Body of pancreas (tissue), 4 donors: ENCODE results near the gene HOXB9.

ENCODE experiments used
- POLR2A ChIP-seq, 3 donors: fragments of 450-650 bp; IDR thresholded peaks; one replicate each; pipeline ENCODE4 v1.6.1; 2016; ENCODE audit warnings: antibody characterized with exemption in 3 of 3, mild to moderate bottlenecking in 2 of 3
- TF ChIP-seq, protein P1 (sequence below), 7 experiments: fragments of 450-650 bp in 4 of 7; fragments of 200-600 bp in 3 of 7; sonication (generic) in 3 of 7; IDR thresholded peaks; one replicate each; pipeline ENCODE4 v1.5.1; 2016 to 2019; ENCODE audit warnings: antibody characterized with exemption in 7 of 7

DNA sequence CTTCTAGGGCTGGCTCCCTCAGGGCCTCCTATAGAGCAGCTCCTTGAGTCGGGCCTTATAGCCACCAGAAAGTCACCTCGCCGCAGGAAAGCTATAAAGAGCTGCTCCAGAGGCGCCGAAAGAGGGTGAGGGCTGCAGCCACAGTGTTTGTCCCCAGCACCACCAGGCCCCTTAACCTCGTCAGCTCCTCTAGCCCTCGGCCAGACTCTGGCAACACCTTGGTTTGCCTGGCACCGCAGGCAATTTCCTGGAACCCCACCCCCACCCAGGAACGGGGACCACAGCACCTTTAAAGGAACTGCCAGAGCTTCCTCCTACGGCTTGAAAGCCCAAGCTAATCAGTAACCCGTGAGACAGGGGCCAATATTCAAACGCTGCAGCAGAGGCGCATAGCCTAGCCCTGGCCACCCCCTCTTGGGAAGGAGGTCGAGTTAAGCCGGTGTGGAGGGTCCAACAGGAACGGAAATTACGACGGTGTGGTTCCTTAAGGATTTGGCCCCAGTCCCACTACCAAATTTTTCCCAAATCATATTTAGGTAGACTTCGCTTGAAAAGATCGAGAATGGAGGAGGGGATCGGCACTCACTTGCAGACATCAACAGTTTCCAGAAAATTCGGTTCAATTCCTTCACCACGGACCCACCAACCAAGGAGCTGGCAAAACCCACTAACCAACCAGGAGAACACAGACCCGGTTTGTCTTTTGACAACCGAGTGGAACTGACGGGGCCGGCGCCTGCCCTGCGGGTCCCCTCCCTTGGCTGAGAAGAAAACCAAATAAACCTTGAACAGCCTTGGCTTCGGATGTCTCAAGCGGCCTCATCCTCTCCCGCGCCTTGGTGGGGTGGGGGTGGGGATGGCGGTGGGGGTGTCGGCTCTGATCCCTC is 24.4 kb downstream of the HOXB9 start:
- no peak for TF ChIP-seq POLR2A (IDR thresholded peaks at IDR 0.05)
- TF ChIP-seq, protein P1, sequence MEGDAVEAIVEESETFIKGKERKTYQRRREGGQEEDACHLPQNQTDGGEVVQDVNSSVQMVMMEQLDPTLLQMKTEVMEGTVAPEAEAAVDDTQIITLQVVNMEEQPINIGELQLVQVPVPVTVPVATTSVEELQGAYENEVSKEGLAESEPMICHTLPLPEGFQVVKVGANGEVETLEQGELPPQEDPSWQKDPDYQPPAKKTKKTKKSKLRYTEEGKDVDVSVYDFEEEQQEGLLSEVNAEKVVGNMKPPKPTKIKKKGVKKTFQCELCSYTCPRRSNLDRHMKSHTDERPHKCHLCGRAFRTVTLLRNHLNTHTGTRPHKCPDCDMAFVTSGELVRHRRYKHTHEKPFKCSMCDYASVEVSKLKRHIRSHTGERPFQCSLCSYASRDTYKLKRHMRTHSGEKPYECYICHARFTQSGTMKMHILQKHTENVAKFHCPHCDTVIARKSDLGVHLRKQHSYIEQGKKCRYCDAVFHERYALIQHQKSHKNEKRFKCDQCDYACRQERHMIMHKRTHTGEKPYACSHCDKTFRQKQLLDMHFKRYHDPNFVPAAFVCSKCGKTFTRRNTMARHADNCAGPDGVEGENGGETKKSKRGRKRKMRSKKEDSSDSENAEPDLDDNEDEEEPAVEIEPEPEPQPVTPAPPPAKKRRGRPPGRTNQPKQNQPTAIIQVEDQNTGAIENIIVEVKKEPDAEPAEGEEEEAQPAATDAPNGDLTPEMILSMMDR (IDR thresholded peaks at IDR 0.05) = no peak
